ENCODE measurements around the gene ACAA1. TPM values are rescaled to one million over a fixed set of nuclear protein-coding genes. Genes with fewer than 3 reads are reported as not detected.
A peak's percentile ranks its signal among the peaks of the same experiment; 100 is the strongest.

Gene ACAA1
- total RNA-seq, 1 donor from 2014 or later = 55.0 TPM

- no peak for DNase-seq (ENCODE audit: low read depth)
Measured at GRCh38 chr3:38119248-38119544, 17.7 kb downstream of the ACAA1 start.

- no peak for DNase-seq (ENCODE audit: low read depth)
Measured at GRCh38 chr3:38118421-38119247, 18.3 kb downstream of the ACAA1 start.

DNA sequence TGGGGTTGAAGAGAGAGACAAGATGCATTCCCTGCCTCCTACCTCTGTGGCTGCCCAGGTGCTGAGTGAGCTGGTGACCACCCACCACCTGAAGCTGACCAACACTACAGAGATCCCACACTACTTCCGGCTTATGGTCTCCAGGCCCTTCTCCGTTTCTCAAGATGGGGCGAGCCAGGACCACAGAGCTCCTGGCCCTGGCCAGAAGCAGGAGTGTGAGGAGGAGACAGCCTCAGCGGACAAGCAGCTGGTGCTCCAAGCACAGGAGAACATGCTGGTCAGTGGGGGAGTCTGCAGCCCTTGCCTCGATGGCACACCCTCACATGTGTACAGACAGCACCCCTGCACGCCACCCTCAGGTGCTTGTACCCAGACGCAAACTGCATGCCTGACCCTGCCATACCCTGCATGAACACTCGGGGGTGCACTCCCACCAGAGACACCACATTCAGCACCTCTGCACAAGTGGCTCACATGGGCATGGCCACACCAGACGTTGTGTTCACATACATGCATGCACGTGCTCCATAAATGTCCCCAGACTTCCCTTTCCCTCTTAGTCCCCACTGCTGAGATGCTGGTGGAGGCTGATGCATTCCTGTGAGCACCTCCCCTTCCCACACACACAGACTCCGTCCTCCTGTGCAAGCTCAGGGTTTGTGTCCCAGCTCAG is 19.0 kb downstream of the ACAA1 start:
- peak; percentile 40 for DNase-seq (ENCODE audit: low read depth)

GRCh38 chr3:38117163-38117716 is 19.7 kb downstream of the ACAA1 start:
- peak; percentile 36 for DNase-seq (ENCODE audit: low read depth)

GRCh38 chr3:38116471-38117162 is 20.3 kb downstream of the ACAA1 start:
- DNase-seq (ENCODE audit: low read depth) = no peak

GRCh38 chr3:38115645-38116427 is 21.1 kb downstream of the ACAA1 start:
- DNase-seq (ENCODE audit: low read depth) = no peak

DNA sequence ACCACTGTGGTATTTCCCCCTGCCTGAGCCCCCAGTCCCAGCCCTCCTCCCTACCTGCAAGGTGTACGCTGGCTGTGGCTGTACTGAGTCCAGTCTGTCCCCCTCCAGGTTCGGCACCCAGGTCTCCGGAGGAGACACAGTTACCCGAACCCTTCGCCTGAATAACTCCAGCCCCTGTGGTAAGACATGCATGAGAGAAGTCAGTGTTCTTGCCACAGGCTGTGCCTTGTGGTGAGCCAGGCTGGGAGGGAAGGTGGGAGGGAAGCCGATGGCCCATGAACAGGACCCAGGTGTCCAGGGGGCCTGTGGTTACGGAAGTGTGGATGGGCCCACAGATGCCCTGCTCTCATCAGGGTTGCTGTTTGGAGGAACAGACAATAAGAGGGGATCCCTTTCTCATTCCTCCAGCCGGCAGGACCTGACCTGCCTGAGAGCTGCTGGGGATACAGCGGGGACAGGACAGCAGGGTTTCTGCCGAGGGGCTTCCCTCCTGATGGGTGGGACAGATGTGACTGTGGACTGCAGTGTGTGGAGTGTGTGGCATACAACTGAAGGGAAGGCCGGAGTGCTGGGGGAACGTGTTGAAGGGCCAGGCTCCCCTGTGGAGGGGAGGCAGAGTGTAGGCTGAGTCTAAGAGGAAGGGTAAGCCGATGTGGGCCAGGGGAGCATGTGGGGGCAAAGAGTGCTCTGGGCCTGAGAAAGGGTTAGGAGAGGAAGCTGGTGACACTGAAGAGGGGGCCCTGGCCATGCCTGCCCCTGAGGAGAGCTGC is 21.9 kb downstream of the ACAA1 start:
- peak; percentile 48 for DNase-seq (ENCODE audit: low read depth)

DNA sequence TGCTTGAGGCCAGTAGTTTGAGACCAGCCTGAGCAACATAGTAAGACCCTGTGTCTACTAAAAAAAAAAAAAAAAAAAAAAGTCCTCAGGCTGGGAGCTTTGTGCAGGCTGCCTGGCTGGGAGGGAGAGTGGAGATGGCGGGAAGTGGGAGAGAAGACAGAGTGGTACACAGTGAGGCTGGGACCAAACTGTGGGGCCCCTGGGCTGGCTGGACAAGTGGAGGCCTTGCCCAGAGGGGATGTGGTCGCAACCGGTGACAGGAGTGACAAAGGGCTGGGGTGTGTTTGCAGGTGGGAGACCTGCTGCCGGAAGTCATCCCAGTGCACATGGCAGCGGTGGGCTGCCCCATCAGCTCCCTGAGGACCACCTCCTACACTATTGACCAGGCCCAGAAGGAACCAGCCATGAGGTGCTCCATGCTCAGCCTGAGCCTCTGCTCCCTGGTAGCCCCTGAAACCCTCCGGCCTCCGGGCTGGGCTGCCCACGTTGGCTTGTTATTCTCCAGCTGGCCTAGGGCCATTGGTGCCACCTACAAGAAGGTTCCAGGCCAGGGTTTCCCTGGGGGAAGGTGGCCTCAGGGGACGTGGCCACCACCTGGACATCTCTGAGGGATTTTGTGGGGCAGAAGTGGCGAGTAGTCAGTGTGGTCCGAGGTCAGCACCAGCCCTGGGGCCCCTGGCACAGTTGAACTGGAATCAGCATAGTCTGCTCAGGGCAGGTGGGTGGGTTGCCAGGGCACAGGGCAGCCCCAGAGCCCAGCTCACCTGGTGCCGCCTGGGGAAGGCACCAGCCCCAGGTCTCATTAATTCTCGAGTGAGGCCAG is 22.7 kb downstream of the ACAA1 start:
- no peak for DNase-seq (ENCODE audit: low read depth)

DNA sequence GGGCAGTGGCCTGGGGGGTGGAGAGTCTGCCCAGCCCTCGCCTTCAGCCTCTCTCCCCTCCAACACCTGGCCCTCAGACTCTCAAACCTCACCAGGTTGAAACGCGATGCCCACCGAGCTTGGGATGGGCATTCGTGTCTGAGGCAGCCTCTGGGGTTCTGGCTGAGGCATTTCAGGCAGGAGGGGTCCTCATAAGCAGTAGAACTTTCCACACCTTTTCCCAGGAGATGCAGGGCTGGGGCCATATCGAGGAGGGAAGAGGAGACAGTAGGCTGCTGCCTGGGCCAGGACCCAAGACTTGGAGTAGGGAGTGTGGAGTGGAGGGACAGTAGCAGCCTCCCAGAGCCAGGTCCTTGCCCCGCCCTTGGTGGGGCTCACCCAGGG is 24.6 kb downstream of the ACAA1 start:
- DNase-seq (ENCODE audit: low read depth) = no peak

DNA sequence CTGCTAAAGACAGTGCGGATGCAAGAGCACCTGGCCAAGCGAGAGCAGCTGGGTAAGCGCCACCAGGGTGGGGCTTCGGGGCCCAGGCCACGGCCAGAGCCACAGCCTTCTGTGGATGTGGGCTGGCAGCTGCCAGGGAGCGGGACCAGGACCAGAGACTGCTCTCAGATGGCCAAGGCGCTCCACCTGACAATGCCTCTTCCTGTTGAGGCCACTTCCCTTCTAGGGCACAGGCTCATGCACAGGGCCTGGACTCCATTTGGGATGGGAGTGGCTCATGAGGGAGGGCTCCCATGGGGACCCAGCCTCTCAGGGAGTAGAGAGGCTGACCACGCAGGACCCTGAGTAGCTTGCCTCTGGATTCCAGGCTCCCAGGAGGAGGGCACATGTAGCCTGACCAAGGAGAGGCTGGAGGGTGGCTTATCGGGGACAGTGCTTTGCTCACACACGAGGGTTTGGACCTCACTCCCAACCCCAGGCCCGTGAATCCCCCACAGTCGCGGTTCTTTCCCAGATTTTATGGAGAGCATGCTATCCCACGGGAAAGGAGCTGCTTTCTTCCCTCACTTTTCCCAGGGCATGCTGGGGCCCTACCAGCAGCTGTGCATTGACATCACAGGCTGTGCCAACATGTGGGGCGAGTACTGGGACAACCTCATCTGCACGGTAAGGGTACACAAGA is 25.1 kb downstream of the ACAA1 start:
- DNase-seq (ENCODE audit: low read depth) = no peak

GRCh38 chr3:38111201-38111600 is 25.7 kb downstream of the ACAA1 start:
- DNase-seq (ENCODE audit: low read depth) = no peak

- DNase-seq (ENCODE audit: low read depth) = no peak
Measured at GRCh38 chr3:38110314-38111050, 26.4 kb downstream of the ACAA1 start.

GRCh38 chr3:38109580-38110313 is 27.2 kb downstream of the ACAA1 start:
- no peak for DNase-seq (ENCODE audit: low read depth)

DNA sequence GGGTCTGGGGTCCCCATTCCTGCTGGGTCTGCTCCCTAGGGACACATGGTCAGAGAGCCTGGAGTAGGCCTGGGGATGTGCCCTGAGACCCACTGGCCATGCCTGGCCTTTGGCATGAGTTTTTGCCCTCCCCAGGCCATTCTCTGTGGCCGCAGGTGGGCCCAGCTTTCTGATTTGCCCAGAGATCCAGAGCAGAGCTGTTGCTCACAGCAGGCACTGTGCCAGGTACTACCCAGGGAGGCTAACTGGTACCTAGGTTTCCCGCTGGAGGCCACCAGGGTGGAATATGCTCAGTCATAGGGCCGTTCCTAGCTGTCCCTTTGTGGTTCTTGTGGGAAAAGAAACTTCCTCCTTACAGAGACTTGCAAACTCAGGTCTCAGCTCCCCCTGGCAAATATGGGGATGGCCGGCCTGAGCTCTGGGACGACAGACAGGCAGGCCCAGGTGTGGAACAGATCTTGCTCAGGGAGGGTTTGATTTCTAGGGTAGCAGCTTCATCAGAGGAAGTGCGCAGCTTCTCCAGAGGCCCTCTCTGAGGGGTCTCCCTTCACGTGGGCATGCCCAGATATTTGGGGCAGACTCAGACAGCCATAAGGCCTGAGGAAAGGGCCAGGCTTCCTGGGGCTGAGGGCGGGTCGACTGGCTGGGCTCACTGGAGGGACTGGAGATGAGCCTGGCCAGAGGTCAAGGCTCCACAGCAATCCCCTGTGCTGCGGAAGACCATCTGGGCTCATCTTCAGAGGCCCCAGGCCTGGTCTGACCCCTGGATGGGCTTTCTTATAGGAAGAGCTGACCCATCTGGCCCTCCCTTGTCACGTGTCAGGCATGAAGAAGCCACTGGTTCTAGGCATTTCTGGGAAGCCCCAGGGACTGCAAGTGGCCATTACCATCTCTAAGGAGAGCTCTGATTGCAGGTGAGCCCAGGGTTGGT is 28.0 kb downstream of the ACAA1 start:
- DNase-seq (ENCODE audit: low read depth) = no peak

- no peak for DNase-seq (ENCODE audit: low read depth)
Measured at GRCh38 chr3:38107911-38108648, 28.8 kb downstream of the ACAA1 start.

DNA sequence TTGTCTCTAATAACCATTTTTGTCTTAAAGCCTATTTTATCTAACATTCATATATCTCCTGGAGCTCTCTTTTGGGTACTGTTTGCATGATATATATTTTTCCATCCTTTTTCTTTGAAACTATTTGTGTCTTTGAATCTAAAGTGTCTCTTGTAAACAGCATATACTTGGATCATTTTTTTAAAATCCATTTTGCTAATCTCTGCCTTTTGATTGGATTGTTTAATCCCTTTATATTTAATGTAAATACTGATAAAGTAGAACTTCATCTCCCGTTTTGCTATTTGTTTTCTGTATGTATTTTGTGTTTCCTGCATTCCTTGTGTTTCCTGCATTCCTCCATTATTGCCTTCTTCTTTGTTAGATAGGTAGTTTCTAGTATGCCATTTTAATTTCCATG is 31.4 kb downstream of the ACAA1 start:
- no peak for DNase-seq (ENCODE audit: low read depth)

All from renal cortical epithelial cell (primary cell).